ENCODE measurements around the gene MAGEF1. TPM values are rescaled to one million over a fixed set of nuclear protein-coding genes. Genes with fewer than 3 reads are reported as not detected.

MAGEF1 gene
- total RNA-seq, 1 experiment from 2014 or later = 31.9 TPM

- Mint-ChIP-seq H3K9me3 (no peaks in the 10 kb centered on the region), H3K36me3 (ENCODE audit: insufficient read depth in 1 of 3, low read depth in 3 of 3) (no peaks in the 10 kb centered on the region), H3K4me3 (no peak overlapping the region; a peak in 1 of 5 replicates), H3K27me3 (ENCODE audit: low read depth) (peaks cover 9% of the 10 kb centered on the region), H3K4me1 (peaks cover 5 to 12% of the 10 kb centered on the region in 2 experiments), H3K27ac (peak overlapping the region in 1 of 3 experiments; percentile 63; a peak in 2 of 7 replicates)
- no peak overlapping the region for H3K4me2 ChIP-seq (ENCODE audit: insufficient read depth, insufficient read length, low read length)
- DNase-seq = no peak
- no peaks in the 10 kb centered on the region for H3K4me1 ChIP-seq (ENCODE audit: insufficient read depth, low read length)
- TF ChIP-seq, protein P1, sequence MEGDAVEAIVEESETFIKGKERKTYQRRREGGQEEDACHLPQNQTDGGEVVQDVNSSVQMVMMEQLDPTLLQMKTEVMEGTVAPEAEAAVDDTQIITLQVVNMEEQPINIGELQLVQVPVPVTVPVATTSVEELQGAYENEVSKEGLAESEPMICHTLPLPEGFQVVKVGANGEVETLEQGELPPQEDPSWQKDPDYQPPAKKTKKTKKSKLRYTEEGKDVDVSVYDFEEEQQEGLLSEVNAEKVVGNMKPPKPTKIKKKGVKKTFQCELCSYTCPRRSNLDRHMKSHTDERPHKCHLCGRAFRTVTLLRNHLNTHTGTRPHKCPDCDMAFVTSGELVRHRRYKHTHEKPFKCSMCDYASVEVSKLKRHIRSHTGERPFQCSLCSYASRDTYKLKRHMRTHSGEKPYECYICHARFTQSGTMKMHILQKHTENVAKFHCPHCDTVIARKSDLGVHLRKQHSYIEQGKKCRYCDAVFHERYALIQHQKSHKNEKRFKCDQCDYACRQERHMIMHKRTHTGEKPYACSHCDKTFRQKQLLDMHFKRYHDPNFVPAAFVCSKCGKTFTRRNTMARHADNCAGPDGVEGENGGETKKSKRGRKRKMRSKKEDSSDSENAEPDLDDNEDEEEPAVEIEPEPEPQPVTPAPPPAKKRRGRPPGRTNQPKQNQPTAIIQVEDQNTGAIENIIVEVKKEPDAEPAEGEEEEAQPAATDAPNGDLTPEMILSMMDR (conservative IDR thresholded peaks at IDR 0.05) = no peak
- H3K14ac ChIP-seq (ENCODE audit: insufficient read depth, low read length) = no peak overlapping the region
- H3K27me3 ChIP-seq (ENCODE audit: insufficient read depth, low read length) = no peaks in the 10 kb centered on the region; the same call in 1 of the 2 replicates
- H3K23ac ChIP-seq (ENCODE audit: insufficient read length, low read depth, low read length) = no peak overlapping the region
- H3K9me3 ChIP-seq (ENCODE audit: control insufficient read depth, low read depth, low read length) = no peaks in the 10 kb centered on the region
- no peaks in the 10 kb centered on the region for H3K23me2 ChIP-seq (ENCODE audit: insufficient read length, low read depth, low read length, poor library complexity, severe bottlenecking)
- no peak overlapping the region for H4K8ac ChIP-seq (replicated peaks; ENCODE audit: insufficient read length, low read depth, low read length)
- no peak overlapping the region for H3K56ac ChIP-seq (ENCODE audit: insufficient read length, low read depth, low read length)
- H2BK20ac ChIP-seq (ENCODE audit: low read depth, low read length, poor library complexity, severe bottlenecking) = no peak overlapping the region
- no peak overlapping the region for H2AK5ac ChIP-seq (ENCODE audit: insufficient read length, low read length)
- H3K18ac ChIP-seq (ENCODE audit: insufficient read length, low read depth, low read length) = no peak overlapping the region
- no peak overlapping the region for H3K27ac ChIP-seq (ENCODE audit: insufficient read length, low read depth, low read length)
- no peak overlapping the region for H4K5ac ChIP-seq (ENCODE audit: insufficient read length, low read depth, low read length)
- H3K4ac ChIP-seq (ENCODE audit: low read depth, low read length) = no peak overlapping the region
- no peak overlapping the region for H3K9ac ChIP-seq (ENCODE audit: extremely low read depth, insufficient read length, low read length)
- H2BK5ac ChIP-seq (ENCODE audit: insufficient read length, low read length) = no peak overlapping the region
- no peak overlapping the region for H2BK120ac ChIP-seq (ENCODE audit: low read depth, low read length, poor library complexity, severe bottlenecking)
- no peaks in the 10 kb centered on the region for H3K79me2 ChIP-seq (ENCODE audit: insufficient read depth, low read length)
- no peaks in the 10 kb centered on the region for H4K20me1 ChIP-seq (ENCODE audit: control insufficient read depth, insufficient read depth, insufficient read length)
- WGBS (ENCODE audit: extremely low coverage, insufficient read length, low lambda C conversion rate) = no CpG with 5 or more reads among the region's 14 CpGs
- no peak overlapping the region for H4K91ac ChIP-seq (ENCODE audit: insufficient read length, low read depth, low read length)
- no peak overlapping the region for H3T11ph ChIP-seq (ENCODE audit: low read length)
- H2BK15ac ChIP-seq (ENCODE audit: low read depth, low read length) = no peak overlapping the region
- H3K79me1 ChIP-seq (ENCODE audit: insufficient read depth, low read depth, low read length, poor library complexity, severe bottlenecking) = no peaks in the 10 kb centered on the region
- H2BK12ac ChIP-seq (ENCODE audit: insufficient read length, low read depth, low read length) = no peak overlapping the region
- H2AFZ ChIP-seq (ENCODE audit: low read length) = no peak overlapping the region
These were observed 23.2 kb upstream of the MAGEF1 start for GRCh38 chr3:184734903-184735701.
